NT2/D1 (cell line): ENCODE data around the gene UCK2.

ENCODE experiments used
- DNase-seq: peaks from one replicate; pipeline ENCODE4 v3.0.0-alpha.2; 2011; ENCODE audit warnings: low read depth, low spot score
- H3K27me3 ChIP-seq: 2 replicates; pipeline ENCODE4 v1.6.0; 2011; ENCODE audit warnings: mild to moderate bottlenecking; ENCODE audit not compliant: insufficient read length, insufficient read depth
- H3K36me3 ChIP-seq: 2 replicates; pipeline ENCODE4 v1.6.1; 2011; ENCODE audit warnings: mild to moderate bottlenecking, low read length, mixed read lengths; ENCODE audit not compliant: insufficient read depth, insufficient read length
- H3K4me1 ChIP-seq: 2 replicates; pipeline ENCODE4 v1.5.1; 2011; ENCODE audit not compliant: insufficient read depth, insufficient read length
- H3K4me3 ChIP-seq: 2 replicates; pipeline ENCODE4 v1.5.1; 2011; ENCODE audit warnings: low read depth; ENCODE audit not compliant: insufficient read length
- H3K9ac ChIP-seq: 2 replicates; pipeline ENCODE4 v1.6.0; 2011; ENCODE audit warnings: low read depth; ENCODE audit not compliant: insufficient read length
- H3K9me3 ChIP-seq: 2 replicates; pipeline ENCODE4 v1.5.1; 2011; ENCODE audit warnings: mild to moderate bottlenecking, low read length; ENCODE audit not compliant: insufficient read depth
- SUZ12 ChIP-seq: IDR thresholded peaks from 2 replicates; pipeline ENCODE4 v1.6.1; 2011; ENCODE audit not compliant: insufficient read length, insufficient read depth; ENCODE audit errors: extremely low read depth
- YY1 ChIP-seq: IDR thresholded peaks from 2 replicates; pipeline ENCODE4 v1.6.1; 2011; ENCODE audit not compliant: insufficient read length, insufficient read depth
- ZNF274 ChIP-seq: IDR thresholded peaks from 2 replicates; pipeline ENCODE4 v1.6.1; 2011; ENCODE audit warnings: mild to moderate bottlenecking, low read depth, low read length

UCK2 gene

DNA sequence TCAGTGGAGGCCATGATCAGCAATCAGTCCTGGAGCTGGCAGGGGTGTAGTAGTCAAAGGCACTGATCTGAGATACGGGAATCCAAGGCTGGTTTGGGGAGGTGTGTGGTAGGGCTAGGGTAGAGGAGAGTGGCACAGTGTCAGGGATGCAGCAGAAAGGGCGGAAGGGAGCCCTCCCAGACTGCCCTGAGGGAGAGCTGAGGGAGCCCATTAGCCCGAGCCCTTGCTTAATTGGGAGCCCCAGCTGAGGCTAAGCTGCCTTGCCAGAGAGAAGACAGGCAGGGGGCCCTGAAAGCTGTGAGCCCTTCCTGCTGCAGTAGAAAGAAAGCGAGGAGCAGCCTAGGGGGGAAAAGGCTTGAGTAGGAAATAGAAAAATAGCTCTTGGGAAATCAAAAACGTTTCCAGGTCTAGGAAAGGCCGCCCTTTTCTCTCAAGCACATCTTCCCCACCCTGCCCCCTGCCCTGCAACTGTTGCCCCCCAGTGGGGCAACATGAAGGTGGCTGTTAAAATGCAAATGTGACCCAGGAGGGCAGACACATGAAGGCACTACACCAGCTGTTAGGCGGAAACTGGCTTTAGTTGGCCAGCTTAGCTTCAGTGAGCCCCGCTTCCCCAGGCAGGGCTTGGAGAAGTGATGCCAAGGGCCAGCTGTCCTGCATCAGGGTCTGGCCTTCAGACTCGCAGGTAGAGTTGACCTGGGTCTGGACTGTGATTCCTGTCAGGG, 106.2 kb downstream of the UCK2 start:
- no peaks in the 10 kb centered on the region for H3K27me3 ChIP-seq
- H3K9me3 ChIP-seq: no peaks in the 10 kb centered on the region
- no peak overlapping the region for H3K4me3 ChIP-seq
- no peaks in the 10 kb centered on the region for H3K36me3 ChIP-seq
- DNase-seq: no peak
- H3K4me1 ChIP-seq: peaks cover 4% of the 10 kb centered on the region
- H3K9ac ChIP-seq: no peak overlapping the region
- TF ChIP-seq SUZ12 (no peak), YY1 (no peak), ZNF274 (no peak)

DNA sequence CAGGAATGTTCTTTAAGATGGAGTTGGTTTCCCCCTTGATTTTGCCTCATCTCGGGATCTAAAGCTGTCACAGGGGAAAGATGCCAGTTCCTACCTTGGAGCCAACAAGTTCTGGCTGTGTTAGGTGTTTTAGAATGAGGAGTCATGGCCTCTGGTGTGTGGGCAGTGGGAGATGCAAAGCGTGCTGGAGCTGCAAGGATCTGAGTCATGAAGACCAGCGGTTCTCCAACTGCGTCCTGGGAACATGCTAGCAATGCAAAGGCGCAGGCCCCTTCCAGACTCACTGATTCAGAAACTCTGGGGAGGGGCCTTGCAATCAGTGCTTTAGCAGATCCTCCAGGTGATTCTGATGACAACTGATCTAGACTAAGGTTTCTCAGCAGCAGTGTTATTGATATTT, 109.1 kb downstream of the UCK2 start:
- Histone ChIP-seq H3K9me3 (no peaks in the 10 kb centered on the region), H3K9ac (no peak overlapping the region), H3K4me1 (peaks cover 4% of the 10 kb centered on the region), H3K4me3 (no peak overlapping the region), H3K27me3 (no peaks in the 10 kb centered on the region), H3K36me3 (no peaks in the 10 kb centered on the region)
- no peak for DNase-seq
- TF ChIP-seq ZNF274: no peak
- TF ChIP-seq SUZ12: no peak
- TF ChIP-seq YY1: no peak

DNA sequence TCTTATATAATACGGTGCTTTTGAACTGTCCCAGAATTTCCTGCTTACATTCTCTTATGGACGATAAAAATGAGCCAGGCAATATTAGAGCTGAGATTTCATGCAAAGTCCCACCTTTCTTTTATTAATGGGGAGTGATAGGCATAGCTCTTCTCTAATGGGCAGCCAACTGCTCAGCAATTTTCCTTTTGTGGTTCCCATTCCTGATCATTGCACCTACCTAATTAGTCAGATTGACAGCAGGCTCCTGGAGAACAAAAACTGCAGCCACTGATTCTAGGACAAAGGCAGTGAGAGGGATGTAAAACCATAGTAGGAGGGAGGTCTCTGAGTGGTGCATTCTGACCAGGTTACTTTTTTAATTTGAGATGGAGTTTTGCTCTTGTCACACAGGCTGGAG, 110.4 kb downstream of the UCK2 start:
- H3K4me3 ChIP-seq: no peak overlapping the region
- peaks cover 4% of the 10 kb centered on the region for H3K4me1 ChIP-seq
- no peaks in the 10 kb centered on the region for H3K27me3 ChIP-seq
- no peaks in the 10 kb centered on the region for H3K9me3 ChIP-seq
- H3K9ac ChIP-seq: no peak overlapping the region
- no peaks in the 10 kb centered on the region for H3K36me3 ChIP-seq
- DNase-seq: no peak
- TF ChIP-seq YY1 (no peak), ZNF274 (no peak), SUZ12 (no peak)

DNA sequence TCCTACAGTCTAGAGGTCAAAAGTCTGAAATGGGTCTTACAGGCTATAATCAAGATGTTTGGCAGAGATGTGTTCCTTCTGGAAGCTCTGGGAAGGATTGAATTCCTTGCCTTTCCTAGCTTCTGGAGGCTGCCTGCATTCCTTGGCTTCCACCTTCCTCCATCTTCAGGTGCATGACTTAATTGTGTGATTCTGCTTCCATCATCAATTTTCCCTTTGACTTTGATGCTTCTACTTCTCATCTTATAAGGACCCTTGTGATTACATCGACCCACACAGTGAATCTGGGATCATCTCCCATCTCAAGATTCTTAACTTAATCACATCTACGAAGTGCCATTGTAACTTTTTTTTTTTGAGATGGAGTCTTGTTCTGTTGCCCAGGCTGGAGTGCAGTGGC, 111.4 kb downstream of the UCK2 start:
- no peaks in the 10 kb centered on the region for H3K9me3 ChIP-seq
- H3K36me3 ChIP-seq: no peaks in the 10 kb centered on the region
- H3K27me3 ChIP-seq: no peaks in the 10 kb centered on the region
- H3K9ac ChIP-seq: no peak overlapping the region
- DNase-seq: no peak
- peaks cover 3% of the 10 kb centered on the region for H3K4me1 ChIP-seq
- H3K4me3 ChIP-seq: no peak overlapping the region
- TF ChIP-seq YY1 (no peak), ZNF274 (no peak), SUZ12 (no peak)

DNA sequence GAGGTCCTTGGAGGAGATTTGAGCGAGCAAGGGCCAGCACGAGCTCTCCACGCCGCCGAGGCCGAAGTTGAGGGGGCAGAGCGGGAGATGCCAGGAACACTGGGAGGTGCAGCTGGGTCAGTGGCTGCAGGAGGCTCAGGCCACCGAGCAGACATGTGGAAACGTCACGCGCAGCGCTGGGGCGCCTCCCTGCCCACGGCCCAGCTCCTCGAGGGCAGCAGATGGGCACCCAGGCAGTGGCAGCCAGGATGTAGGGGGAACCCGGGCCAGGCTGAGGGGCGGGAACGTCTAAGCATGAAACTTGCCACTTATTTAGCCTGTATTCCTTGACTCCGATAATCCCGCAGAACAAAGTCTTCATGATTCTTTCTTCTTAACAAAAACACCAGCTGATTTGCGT, 114.1 kb downstream of the UCK2 start:
- H3K27me3 ChIP-seq: no peaks in the 10 kb centered on the region
- no peak overlapping the region for H3K4me3 ChIP-seq
- no peaks in the 10 kb centered on the region for H3K36me3 ChIP-seq
- no peaks in the 10 kb centered on the region for H3K4me1 ChIP-seq
- no peak for DNase-seq
- H3K9ac ChIP-seq: no peak overlapping the region
- no peaks in the 10 kb centered on the region for H3K9me3 ChIP-seq
- no peak for TF ChIP-seq YY1
- no peak for TF ChIP-seq ZNF274
- no peak for TF ChIP-seq SUZ12

DNA sequence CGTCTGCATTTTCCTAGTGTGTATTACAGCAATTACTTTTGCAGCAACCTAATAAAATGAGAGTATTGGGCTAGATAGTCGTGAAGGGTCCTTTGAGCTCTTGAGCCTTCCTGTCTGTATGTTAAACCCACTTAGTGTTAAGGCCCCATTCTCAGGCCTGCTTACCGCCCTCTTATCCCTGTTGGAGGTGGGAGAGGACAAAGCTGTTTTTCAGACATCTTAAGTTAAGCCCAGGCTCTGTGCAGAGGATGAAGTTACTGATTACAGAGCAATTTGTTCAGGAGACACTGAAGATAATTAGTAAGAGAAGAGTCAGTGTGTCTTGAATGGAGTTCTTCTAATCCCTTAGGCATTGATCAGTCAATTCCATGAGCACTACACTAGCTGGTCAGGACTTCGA, 114.6 kb downstream of the UCK2 start:
- H3K27me3 ChIP-seq: no peaks in the 10 kb centered on the region
- DNase-seq: no peak
- H3K4me3 ChIP-seq: no peak overlapping the region
- H3K9ac ChIP-seq: no peak overlapping the region
- H3K9me3 ChIP-seq: no peaks in the 10 kb centered on the region
- no peaks in the 10 kb centered on the region for H3K36me3 ChIP-seq
- TF ChIP-seq SUZ12 (no peak), ZNF274 (no peak), YY1 (no peak)
- H3K4me1 ChIP-seq: no peaks in the 10 kb centered on the region

DNA sequence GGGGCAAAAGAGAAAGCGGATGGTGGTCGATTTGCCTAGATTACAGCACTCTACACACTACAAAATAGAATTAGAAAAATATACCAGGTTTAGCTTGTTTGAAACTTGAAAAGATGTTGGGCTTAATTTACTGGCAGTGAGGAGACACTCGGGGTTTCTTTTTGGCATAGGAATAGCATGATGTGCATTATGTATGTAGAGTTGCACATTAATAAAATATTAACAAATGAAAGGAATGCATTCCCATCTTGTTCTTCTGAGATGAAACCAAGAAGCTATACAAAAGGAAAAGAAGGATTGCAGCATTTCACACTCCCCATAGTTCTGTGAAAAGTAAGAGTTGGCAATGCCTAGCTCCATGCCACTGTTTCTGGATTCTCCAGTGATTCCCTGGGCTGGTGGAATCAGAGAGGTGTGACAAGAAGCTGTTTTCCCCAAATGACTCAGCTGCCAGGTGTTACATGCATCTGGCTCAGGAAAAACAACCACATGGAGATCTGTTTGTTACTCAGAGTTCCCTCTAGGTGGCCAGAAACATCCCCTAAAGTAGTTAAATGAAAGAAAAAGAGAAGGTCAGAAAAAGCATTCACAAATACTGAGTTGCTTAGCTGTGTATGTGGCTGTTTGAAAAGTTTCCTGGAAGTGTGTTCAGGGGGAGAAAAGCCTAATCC, 115.6 kb downstream of the UCK2 start:
- no peaks in the 10 kb centered on the region for H3K9me3 ChIP-seq
- H3K4me1 ChIP-seq: no peaks in the 10 kb centered on the region
- no peak for TF ChIP-seq YY1
- no peak for TF ChIP-seq ZNF274
- no peak for TF ChIP-seq SUZ12
- H3K36me3 ChIP-seq: no peaks in the 10 kb centered on the region
- peak; percentile 27 for DNase-seq
- H3K9ac ChIP-seq: no peak overlapping the region
- no peaks in the 10 kb centered on the region for H3K27me3 ChIP-seq
- H3K4me3 ChIP-seq: no peak overlapping the region
